ENCODE data around the gene SCRT2. TPM values are rescaled to one million over a fixed set of nuclear protein-coding genes. Genes with fewer than 3 reads are reported as not detected.

The SCRT2 gene
- total and polyA plus RNA-seq, 4 donors = not detected

- TF ChIP-seq MAX (IDR thresholded peaks at IDR 0.05) (no peak), HNF4G (IDR thresholded peaks at IDR 0.05) (no peak)
Measured at GRCh38 chr20:698276-698675, 22.7 kb upstream of the SCRT2 start (continued).

- no peak overlapping the region for H3K9ac ChIP-seq (ENCODE audit: low read depth in 1 of 2, low read length in 2 of 2)
- no peaks in the 10 kb centered on the region for H3K27me3 ChIP-seq (ENCODE audit: control insufficient read depth in 4 of 4, insufficient read depth in 4 of 4, low read length in 3 of 4)
- no peaks in the 10 kb centered on the region for H3K36me3 ChIP-seq (ENCODE audit: control insufficient read depth in 4 of 4, insufficient read depth in 3 of 4, low read depth in 1 of 4, low read length in 3 of 4)
- no peak for DNase-seq (ENCODE audit: low spot score)
- no peak overlapping the region for H3K4me3 ChIP-seq (ENCODE audit: low read depth in 1 of 3, low read length in 3 of 3)
- peaks cover 3 to 13% (median 10%) of the 10 kb centered on the region in 4 donors for H3K4me1 ChIP-seq (ENCODE audit: control insufficient read depth in 4 of 4, insufficient read depth in 4 of 4, low read length in 3 of 4)
- no peaks in the 10 kb centered on the region for H3K9me3 ChIP-seq (ENCODE audit: control insufficient read depth in 4 of 4, low read length in 3 of 4)
- H3K27ac ChIP-seq (ENCODE audit: low read depth in 1 of 2, low read length in 2 of 2) = no peak overlapping the region
- TF ChIP-seq YY1 (IDR thresholded peaks at IDR 0.05) = no peak
- 94% methylated on average over 9 of the region's 9 CpGs for WGBS
Measured at GRCh38 chr20:697826-698225, 22.2 kb upstream of the SCRT2 start.

- no peak for TF ChIP-seq REST (IDR thresholded peaks at IDR 0.05)
- TF ChIP-seq EGR1 (IDR thresholded peaks at IDR 0.05; ENCODE audit: low read depth in 2 of 2) = no peak
- no peak for TF ChIP-seq RXRA (IDR thresholded peaks at IDR 0.05)
- no peak for TF ChIP-seq YY1 (IDR thresholded peaks at IDR 0.05)
- no peak for TF ChIP-seq HNF4G (IDR thresholded peaks at IDR 0.05)
- no peak for TF ChIP-seq ATF3 (IDR thresholded peaks at IDR 0.05)
- no peak for TF ChIP-seq HNF4A (conservative IDR thresholded peaks at IDR 0.05)
- no peak for TF ChIP-seq FOXA2 (IDR thresholded peaks at IDR 0.05)
- no peak for DNase-seq (ENCODE audit: low spot score)
- 82% methylated on average over 2 of the region's 2 CpGs for WGBS
Measured at GRCh38 chr20:695165-695866, 19.7 kb upstream of the SCRT2 start.

GRCh38 chr20:694496-694895, 18.9 kb upstream of the SCRT2 start:
- no peak overlapping the region for H3K4me3 ChIP-seq (ENCODE audit: low read depth in 1 of 3, low read length in 3 of 3)
- no peak overlapping the region for H3K27ac ChIP-seq (ENCODE audit: low read depth in 1 of 2, low read length in 2 of 2)
- H3K9me3 ChIP-seq (ENCODE audit: control insufficient read depth in 4 of 4, low read length in 3 of 4) = no peaks in the 10 kb centered on the region
- 75% methylated on average over 4 of the region's 4 CpGs for WGBS
- H3K4me1 ChIP-seq (ENCODE audit: control insufficient read depth in 4 of 4, insufficient read depth in 4 of 4, low read length in 3 of 4) = peaks cover 0 to 3% (median 1%) of the 10 kb centered on the region in 4 donors
- DNase-seq (ENCODE audit: low spot score) = no peak
- no peak overlapping the region for H3K9ac ChIP-seq (ENCODE audit: low read depth in 1 of 2, low read length in 2 of 2)
- H3K27me3 ChIP-seq (ENCODE audit: control insufficient read depth in 4 of 4, insufficient read depth in 4 of 4, low read length in 3 of 4) = peaks cover 0 to 3% (median 0%) of the 10 kb centered on the region in 4 donors
- no peaks in the 10 kb centered on the region for H3K36me3 ChIP-seq (ENCODE audit: control insufficient read depth in 4 of 4, insufficient read depth in 3 of 4, low read depth in 1 of 4, low read length in 3 of 4)
- no peak for TF ChIP-seq HNF4G (IDR thresholded peaks at IDR 0.05)
- no peak for TF ChIP-seq FOXA1 (IDR thresholded peaks at IDR 0.05)
- no peak for TF ChIP-seq FOXA2 (IDR thresholded peaks at IDR 0.05)
- TF ChIP-seq YY1 (IDR thresholded peaks at IDR 0.05) = no peak
- no peak for TF ChIP-seq MAX (IDR thresholded peaks at IDR 0.05)
- TF ChIP-seq ZBTB33 (IDR thresholded peaks at IDR 0.05) = no peak
- no peak for TF ChIP-seq CTCF (IDR thresholded peaks at IDR 0.05; ENCODE audit: low read depth, low read length, missing input control)
- TF ChIP-seq ATF3 (IDR thresholded peaks at IDR 0.05) = no peak
- no peak for TF ChIP-seq RXRA (IDR thresholded peaks at IDR 0.05)

More at GRCh38 chr20:695165-695866, 19.7 kb upstream of the SCRT2 start:
- Histone ChIP-seq H3K9ac (ENCODE audit: low read depth in 1 of 2, low read length in 2 of 2) (no peak overlapping the region), H3K27ac (ENCODE audit: low read depth in 1 of 2, low read length in 2 of 2) (no peak overlapping the region), H3K9me3 (ENCODE audit: control insufficient read depth in 4 of 4, low read length in 3 of 4) (no peaks in the 10 kb centered on the region), H3K36me3 (ENCODE audit: control insufficient read depth in 4 of 4, insufficient read depth in 3 of 4, low read depth in 1 of 4, low read length in 3 of 4) (no peaks in the 10 kb centered on the region), H3K4me3 (ENCODE audit: low read depth in 1 of 3, low read length in 3 of 3) (no peak overlapping the region), H3K27me3 (ENCODE audit: control insufficient read depth in 4 of 4, insufficient read depth in 4 of 4, low read length in 3 of 4) (no peaks in the 10 kb centered on the region), H3K4me1 (ENCODE audit: control insufficient read depth in 4 of 4, insufficient read depth in 4 of 4, low read length in 3 of 4) (peaks cover 3 to 11% (median 8%) of the 10 kb centered on the region in 4 donors)

Measured in liver (tissue), 9 donors.